ENCODE measurements around the gene FAHD2A.
"Not testable (repeated sequence)": the region's sequence is repeated elsewhere in the genome, so short reads cannot be mapped to it uniquely, and the experiment has no call there.

The FAHD2A gene

DNA sequence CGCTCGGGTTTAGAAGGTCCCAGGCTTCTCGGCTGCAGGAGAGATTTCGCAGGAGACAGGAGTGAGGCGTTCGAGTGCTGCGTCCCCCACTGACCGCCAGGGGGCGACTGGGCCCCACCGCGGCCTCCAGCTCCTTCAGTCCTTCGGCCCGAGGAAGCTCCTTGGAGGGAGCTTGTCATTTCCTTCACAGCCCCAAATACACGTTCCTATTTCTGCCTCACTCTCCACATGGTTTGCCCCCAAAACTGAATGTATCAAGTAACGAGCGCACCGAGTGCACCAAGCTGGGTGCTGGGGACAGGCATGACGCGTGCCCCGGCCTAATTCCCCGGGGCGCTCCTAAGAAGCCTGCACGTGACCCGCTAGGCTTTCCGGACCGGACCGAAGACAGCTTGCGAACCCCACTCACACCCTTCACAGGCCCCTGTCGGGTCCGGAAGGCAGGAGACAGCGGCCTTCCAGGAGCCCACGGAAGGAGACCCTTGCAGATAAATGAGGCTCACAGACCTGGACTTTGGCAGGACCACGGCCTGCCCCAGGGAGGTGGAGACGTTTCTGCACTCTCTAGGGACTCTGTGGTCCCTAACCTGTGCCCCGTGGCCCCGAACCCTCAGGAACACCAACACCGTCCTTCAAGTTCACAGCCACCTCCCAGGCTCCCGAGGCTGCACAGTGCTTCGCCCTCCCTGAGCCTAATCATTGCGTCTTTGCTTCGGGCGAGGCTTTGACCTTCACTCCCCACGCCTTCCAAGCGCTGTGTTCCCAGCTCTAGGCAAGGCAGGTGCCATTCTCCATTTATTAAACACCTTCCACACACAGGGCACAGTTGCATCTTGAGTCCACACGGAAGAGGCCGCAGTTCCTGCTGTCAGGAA, 13.0 kb upstream of the FAHD2A start:
- peak in 38 of 58 donors; percentile 11 to 72 (median 28) for DNase-seq

DNA sequence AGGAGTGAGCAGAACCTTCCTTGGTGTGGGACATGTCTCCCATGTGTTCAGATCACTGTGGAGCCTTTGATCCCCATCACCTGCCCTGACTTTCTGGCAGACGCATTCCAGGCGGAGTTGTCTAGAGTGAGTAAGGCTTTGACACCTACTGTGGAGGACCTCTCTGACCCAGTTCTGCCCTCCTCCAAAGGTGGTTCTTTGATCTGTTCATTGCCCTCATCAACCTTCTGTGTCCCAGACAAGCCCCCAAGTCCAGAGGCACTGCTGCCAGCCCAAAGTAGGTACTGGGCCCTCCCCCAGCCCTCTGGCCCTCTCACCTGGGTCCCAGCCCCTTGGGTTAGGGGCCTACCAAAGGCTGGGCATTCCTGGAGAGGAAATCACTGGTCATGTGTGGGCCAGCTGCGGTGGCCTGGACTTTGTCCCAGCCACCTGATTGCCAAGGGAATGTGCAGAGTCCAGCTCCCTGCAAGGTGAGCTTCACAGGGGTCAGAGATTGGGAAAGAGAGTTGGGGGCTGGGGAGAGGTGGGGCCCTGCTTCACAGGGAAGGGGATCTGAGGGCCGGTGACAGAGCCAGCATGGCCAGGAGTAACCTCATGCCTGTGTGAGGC, 12.1 kb upstream of the FAHD2A start:
- DNase-seq: no peak

DNA sequence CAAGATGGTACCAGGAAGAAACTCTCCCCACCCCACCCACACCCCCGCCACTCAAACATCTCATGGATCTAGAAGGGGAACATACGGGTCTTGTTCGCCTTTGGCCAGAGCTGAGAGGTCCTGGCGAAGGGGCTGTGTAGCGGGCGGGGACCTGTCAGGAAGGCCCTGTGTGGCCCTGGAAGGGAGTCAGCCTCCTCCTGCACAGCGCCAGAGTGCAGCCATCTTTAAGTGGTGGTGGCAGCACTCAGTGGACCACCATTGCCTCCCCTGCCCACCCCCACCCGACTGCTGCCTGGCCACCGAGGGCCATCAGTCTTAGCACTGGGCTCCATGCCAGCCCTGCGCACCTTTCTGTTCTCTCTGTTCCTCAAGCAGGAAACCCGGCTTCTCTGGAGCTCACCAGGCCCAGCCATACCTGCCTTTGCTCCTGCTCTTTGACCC, 11.6 kb upstream of the FAHD2A start:
- DNase-seq: no peak

DNA sequence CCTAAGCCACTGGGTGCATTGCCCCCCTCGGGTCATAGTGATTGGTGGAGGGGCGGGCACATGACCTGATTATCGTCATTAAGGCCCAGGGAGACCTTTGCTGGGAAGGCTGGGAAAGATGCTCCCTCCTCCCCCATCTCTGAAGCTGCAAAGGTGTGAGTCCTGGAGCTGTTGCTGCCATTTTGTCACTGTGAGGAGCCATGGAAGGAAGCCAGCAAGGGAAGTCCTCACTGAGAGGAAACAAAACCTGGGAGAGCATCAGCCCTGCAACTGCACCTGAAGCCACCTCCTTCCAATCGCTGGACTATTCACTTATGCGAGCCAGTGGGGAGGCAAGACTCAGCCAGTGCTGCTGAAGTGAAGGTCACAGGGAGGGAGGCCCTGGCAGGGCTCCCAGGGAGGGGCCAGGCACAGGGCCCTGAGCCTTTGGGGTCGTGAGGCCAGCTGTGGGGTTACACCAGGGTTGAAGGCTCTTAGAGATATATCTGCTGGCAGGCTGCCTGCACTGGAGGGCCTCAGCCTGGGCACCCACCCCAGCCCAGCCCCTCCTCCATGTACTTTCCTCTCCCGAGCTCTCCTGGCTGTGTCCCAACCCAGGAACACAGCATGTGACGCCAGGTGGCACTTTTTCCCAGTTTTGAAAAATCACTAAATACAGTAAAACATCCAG, 10.7 kb upstream of the FAHD2A start:
- no peak for DNase-seq

DNA sequence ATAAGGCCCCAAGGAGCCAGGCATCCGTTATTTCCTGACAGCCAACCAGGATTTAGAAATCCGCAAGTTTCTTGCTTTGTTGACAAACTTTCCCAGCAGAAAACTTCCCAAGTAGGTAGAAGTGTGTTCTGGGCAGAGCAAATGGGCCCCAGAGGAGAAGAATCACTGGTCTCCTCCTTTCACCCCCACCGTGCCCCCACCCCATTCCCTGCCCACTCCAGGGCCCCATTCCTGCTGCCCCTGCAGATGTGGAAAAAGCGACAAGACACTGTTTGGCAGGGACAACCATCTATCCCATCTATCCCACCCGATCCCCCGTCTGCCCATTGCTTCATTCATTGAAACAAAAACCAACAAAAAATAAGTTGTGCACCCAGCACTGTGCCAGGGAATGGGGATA, 10.2 kb upstream of the FAHD2A start:
- no peak for DNase-seq

DNA sequence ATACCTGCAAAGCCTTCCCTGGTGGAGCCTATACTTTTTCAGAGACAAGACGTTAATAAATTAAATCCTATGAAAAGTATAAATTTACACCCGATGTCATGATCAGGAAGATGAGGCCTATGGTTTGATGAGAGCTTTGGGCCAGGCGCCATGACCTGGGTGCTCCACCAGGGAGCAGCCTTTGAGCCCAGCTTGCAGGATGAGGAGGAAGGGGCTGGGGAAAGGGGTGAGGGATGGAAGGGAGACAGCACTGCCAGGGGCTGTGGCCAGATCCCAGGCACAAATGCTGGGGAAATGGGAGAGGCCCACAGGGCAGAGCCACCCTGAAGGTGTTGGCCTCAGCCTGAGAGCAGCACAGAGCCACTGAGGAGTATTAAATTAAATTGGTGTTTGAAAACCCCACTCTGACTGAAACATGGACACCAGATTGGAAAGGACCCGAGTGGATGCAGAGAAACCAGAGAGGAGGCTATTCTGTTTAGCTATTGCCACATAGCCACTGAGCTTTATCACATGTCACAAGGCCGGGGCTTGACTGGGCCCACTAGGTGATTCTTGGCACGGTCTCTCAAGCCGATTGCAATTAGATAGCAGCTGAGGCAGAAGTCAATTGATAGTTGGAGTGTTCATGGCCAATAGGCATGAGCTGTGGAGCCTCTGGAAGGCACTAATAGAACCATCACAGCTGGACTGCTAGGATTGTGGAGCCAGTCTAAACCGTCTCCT, 9.6 kb upstream of the FAHD2A start:
- DNase-seq: no peak

DNA sequence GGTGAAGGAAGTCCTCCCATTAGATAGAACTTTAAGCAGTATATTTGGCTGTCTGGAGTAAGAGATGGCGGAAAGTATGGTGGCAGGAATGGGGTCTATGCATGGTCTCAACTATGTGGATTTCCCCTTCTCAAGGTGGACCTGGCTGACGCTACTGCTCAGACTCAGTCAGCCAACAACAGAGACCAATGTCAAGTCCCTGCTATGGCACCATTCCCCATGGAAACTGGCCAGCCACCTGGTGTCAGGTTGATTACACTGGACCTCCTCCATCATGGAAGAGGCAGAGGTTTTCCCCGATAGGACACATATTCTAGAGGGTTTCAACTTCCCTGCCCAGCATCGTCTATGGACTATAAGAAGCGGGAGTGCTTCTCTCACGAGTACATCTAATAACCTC, 8.6 kb upstream of the FAHD2A start:
- no peak for DNase-seq

DNA sequence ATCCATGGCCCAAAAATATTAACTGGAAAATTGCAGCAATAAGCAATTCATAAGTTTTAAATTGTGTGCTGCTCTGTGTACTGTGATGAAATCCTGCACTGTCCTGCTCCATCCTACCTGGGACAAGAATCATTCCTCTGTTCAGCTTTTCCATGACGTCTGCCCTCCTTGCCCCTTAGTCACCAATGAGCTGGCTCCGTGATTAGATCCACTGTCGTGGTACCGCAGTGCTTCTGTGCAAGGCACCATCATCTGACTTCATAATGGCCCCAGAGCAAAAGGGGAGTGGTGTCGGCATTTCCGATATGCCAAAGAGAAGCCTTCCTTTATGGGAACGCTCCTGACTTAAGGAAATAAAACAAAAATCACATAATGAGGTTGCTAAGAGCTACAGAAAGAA, 3.4 kb upstream of the FAHD2A start:
- no peak for DNase-seq

DNA sequence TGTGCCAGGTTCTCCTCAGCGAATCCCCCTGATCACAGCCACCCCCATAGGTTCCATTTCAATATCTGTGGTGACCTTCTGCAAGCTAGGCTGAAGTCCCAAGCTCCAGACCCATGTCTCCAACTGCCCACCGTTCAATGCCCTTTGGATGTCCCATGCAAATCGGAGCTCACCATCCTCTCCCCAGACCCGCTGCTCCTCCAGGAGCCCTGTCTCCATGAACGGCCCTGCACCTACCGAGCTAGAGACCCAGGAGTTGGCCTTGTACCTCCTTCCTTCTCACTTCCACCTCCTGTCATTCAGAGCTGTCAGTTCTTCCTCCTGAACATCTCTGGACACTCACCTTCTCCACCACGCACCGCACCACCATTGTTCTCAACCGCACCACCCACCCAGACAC, 1.0 kb upstream of the FAHD2A start:
- DNase-seq: no peak

DNA sequence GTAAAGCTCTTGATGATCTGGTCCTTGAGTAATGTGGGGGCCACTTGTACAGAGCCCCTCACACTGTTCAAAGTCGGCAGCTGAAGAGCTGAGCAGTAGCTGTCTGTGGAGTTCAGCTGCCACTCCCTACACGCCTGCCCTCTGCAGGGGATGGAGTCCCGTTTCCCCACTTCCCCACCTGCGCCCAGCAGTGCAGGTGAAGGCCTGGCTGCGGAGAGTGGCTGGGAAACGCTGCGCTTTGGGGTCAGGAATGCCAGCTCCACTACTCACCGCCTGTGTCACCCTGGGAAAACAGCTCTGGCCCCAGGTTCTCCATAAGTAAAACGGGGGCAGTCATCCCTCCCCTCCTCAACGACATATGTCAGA, 521 bp upstream of the FAHD2A start:
- peak in 1 of 58 donors; percentile 32 for DNase-seq

DNA sequence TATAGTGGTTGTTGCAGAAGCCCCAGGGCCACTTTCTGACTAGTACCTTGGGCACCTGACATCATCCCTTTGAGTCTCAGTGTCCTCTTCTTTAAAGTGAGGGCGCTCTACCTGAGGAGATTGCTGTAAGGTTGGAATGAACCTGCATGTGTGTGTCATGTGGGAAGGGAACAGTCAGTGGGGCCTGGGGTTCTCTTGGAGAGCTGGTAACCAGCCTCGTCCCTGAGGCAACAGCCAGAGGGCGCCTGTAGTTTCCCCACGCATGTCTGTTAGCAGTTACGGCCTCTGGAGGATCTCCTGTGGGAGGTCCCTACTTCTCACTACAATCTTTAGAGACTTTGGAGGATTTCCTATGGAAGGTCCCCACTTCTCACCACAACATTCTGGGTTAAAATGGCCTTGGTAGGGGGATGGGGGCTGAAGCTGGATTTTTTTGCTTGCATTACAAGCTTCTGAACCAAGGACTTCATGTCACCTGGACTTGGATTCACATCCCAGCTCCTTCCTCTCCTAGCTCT, 755 bp downstream of the FAHD2A start:
- DNase-seq: peak in 44 of 58 donors; percentile 7 to 58 (median 29)

DNA sequence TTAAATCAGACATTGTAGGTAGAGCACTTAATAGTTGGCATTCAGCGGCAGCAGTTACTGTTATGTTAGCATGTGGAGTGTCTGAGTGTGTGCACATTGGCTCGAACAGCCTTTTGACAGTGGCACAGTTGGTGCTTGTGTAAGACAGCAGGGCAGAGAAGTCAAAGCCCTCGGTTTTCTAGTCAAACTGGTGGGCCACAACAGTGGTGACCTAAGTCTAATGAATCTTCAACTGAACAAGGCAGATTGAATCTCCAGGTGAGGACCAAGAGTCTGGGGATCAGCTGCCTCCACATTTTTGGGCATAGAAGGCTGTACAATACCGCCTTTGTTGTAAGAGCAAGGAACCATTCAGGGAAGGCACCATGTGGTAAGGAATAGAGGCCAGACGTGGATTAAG, 1.3 kb downstream of the FAHD2A start:
- DNase-seq: not testable (repeated sequence)

DNA sequence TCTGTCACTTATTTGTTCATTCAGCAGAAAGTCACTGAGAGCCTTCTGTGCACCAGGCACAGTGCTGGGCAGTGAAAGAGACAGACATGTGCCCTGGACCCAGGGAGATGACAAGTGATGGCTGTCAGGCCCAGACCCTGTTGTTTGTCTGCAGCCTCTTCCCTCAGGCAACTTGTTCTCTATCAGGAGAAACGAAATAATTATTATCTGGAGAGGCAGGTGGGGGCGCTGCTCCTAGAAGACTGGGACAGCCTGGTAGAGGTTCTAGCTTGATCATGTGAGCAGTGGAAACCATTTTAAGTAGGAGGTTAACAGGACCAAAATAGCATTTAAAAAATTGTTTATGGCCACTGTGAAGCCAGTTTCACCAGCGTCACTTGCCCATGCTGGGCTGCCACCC, 2.2 kb downstream of the FAHD2A start:
- DNase-seq: not testable (repeated sequence)

DNA sequence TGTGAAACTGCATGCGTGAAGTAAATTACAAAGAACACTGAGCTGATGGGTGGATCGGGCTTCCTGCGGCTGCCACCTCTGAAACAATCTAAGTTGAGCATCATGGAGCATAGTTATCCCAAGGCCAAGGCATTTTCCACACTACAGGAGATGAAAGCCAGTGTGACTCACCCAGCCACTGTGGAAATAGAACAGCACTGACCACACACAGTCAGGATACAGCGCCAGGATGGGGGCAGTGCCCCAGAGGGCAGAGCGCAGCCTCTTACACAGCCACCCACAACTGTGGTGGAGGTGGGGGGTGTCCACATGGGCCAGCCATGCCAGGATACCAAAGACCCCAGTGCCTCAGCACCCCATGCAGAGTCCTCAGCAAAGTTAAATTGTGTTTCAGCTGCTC, 8.7 kb downstream of the FAHD2A start:
- not testable (repeated sequence) for DNase-seq

DNA sequence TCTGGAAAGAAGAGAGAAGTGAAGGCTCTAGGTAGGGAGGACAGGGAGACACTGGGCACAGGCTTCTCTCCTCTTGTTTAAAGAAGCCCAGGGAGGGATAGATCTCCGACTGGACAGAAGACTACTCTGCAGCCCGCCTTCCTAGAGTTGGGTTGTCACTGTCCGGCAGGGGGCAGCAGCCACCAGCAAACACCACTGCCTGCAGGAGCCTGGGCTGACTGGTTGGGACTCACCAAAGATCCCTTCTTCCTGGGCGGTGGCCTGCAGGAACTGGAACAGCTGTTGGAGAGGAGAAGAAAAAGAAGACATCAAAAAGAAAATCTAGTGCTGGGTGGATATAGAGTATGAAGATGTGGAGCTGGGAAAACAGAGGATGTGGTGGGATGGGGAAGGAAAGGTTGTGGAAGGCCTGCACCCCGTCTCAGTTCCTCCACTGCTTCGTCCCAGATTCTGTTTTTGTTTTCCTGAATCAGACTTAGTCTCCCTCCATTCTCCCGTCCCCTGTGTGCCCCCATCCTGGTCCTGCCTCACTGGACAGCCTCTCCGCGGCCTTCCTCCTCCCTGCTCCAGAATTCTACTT, 11.6 kb downstream of the FAHD2A start:
- peak in 57 of 58 donors; percentile 18 to 90 (median 74) for DNase-seq

DNA sequence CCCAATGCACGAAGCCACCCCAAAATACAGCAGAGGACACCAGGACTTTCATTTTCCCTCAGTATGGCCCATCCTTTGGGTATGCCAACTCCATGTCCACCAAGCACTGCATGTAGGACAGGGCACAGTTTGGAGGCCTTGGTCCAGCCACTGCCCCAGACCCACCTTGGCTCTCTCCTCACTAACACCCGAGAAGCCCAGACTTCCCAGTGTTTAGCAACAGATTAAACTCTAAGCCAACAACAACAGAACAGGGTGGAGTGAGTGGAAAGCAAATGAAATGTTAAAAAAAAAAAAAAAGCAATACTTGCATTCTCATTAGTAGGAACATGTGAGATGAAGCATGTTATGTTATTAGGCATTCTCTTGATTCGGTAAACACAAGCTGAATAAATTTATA, 12.6 kb downstream of the FAHD2A start:
- not testable (repeated sequence) for DNase-seq

DNA sequence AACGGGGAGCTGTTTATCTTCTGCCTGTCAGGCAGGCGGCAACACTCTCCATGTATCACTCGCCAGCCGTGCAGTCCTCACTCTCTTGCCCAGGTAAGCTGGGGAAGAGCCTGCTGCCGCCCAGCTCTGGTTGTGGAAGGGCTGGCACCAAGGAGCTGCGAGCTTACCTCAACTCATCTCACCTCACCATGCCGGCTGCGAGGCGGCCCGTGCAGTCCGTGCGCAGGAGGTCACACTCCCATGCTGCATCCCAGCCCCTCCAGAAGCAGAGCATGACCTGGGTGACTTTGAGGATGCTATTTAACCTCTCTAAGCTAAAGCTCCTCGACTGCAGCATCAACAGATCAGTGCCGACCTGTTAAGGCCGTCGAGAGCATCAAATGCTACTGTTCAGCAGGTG, 13.1 kb downstream of the FAHD2A start:
- DNase-seq: not testable (repeated sequence)

DNA sequence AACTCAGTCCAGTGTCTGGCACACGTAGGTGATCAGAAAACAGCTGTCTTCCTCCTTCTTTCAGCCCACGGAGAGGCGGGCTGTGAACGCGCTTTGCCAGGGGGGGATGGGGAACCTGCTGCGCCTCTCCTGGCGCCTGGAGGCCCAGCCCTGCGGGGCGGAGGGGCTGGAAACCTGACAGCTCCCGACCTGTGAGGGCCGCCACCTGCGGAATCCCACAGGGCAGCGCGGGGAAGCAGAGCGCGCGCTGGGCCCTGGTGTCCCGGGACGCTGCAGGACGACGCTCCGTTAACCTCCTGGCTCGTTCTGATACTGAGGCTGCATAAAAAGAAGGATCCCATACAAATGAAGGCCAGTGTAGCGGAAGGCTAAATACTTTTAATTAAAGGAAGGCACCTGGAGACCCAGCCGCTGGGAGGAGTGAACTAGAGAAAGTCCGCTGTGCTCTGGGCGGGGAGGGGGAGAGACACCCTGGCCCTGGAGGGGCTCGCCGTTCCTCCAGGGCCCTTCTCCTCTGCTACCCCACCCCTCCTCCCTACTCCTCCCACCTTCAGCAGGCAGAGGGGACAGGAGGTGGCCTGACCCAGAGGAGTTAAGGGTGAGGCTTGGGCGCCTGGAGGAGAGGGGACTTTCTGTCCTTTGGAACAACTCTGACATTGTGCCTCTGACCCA, 24.8 kb downstream of the FAHD2A start:
- not testable (repeated sequence) for DNase-seq

DNA sequence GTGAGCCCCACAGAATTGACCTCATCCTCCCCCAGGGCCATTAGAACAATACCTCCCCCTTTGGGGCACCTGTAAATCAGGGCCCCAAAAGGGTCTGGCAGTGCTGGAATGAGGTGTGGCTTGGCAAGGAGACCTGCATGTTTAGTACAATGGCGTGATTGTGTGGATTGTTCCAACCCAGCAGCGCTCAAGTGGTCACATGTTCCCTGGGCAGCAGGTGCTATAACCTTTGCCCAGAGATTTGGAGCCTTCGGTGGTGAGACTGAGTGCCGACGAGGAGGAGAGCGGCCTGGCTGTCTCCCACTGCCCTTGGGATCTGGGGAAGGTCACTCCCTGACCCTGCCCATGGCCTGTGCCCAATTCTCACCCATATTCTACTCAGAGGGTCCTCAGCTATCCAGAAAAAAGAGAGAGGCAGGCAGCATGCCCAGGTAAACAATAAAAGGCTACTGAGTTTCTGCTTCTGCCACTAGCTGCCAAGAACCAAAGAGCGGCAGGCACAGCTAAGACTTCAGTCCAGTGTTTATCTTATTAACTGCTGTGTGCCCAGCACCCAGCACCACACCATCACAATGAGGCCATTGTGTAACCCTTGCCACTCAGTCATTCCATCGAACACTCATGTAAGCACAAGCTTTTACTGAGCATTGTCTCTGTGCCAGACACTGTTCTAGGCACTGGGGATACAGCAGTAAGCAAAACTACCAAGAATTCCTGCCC, 27.4 kb downstream of the FAHD2A start:
- DNase-seq: not testable (repeated sequence)

DNA sequence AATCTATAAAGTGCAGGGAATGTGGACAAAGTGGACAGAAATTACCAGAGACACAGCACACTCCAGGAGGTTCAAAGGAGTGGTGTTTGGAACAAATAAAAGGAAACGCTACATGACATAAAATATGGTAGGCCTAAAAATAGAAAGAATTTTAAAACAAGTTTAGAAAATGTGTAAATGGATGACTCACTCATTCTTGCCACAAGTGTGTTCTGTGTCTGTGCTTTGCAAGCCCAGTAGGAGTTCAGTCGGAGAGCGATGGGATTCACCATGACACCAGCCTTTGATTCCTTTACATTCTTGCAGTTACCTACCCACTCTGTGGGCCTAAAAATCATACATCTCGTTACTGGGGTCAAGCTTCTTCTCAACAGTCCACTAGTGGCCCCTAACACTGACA, 30.9 kb downstream of the FAHD2A start:
- not testable (repeated sequence) for DNase-seq

Measured in anterior cingulate cortex (tissue), 58 donors.